HEK293 (cell line): ENCODE results near the gene COL7A1.

ENCODE experiments used
- CTCF ChIA-PET: fragments of 350-600 bp; formaldehyde crosslinking; extraction: SDS; loops from one replicate; lab custom pipeline; 2021; ENCODE audit warnings: antibody characterized with exemption; lab: Yijun Ruan, JAX
- POLR2A ChIA-PET: fragments of 300-600 bp; formaldehyde crosslinking; extraction: SDS; loops from one replicate; lab custom pipeline; 2020; ENCODE audit warnings: antibody characterized with exemption, inconsistent platforms; lab: Yijun Ruan, JAX
- H3K27ac ChIP-seq: fragments of 200-500 bp; sonication (Bioruptor generic); 2 replicates; pipeline ENCODE4 v1.5.1; 2014; ENCODE audit warnings: low read depth, low read length, control low read depth, inconsistent platforms; ENCODE audit errors: extremely low read depth
- H3K36me3 ChIP-seq, 2 experiments: fragments of 200-500 bp in 1 of 2; sonication (Bioruptor generic) in 1 of 2; 1 replicate in 1 of 2; 2 replicates in 1 of 2; pipeline ENCODE4 v1.5.1; 2014 to 2017; ENCODE audit warnings: inconsistent platforms in 2 of 2, low read length in 2 of 2; ENCODE audit not compliant: control insufficient read depth in 2 of 2, insufficient read depth in 1 of 2
- H3K4me1 ChIP-seq: fragments of 200-500 bp; sonication (Bioruptor generic); 2 replicates; pipeline ENCODE4 v1.5.1; 2014; ENCODE audit warnings: mild to moderate bottlenecking, low read length, inconsistent platforms; ENCODE audit not compliant: control insufficient read depth, insufficient read depth
- H3K4me3 ChIP-seq: 2 replicates; pipeline ENCODE4 v1.5.1; 2011; ENCODE audit warnings: low read depth, mild to moderate bottlenecking, control low read depth, low read length, moderate library complexity
- H3K9me3 ChIP-seq: fragments of 200-500 bp; sonication (Bioruptor generic); 2 replicates; pipeline ENCODE4 v1.5.1; 2014; ENCODE audit warnings: low read depth, low read length, inconsistent platforms; ENCODE audit not compliant: control insufficient read depth, insufficient read depth
- GLIS1 ChIP-seq: fragments of 450-650 bp; formaldehyde crosslinking; IDR thresholded peaks from 2 replicates; pipeline ENCODE4 v1.5.1; 2016; ENCODE audit warnings: missing biosample characterization, missing genetic modification characterization
- GLIS2 ChIP-seq: fragments of 450-650 bp; formaldehyde crosslinking; IDR thresholded peaks from 2 replicates; pipeline ENCODE4 v1.5.1; 2016; ENCODE audit warnings: missing biosample characterization, missing genetic modification characterization
- IKZF3 ChIP-seq: fragments of 450-650 bp; IDR thresholded peaks from 2 replicates; pipeline ENCODE4 v1.5.0; 2018; ENCODE audit warnings: missing biosample characterization, mild to moderate bottlenecking, missing genetic modification characterization, moderate library complexity
- KLF1 ChIP-seq: fragments of 450-650 bp; formaldehyde crosslinking; IDR thresholded peaks from 2 replicates; pipeline ENCODE4 v1.5.1; 2016; ENCODE audit warnings: missing biosample characterization, missing genetic modification characterization
- KLF8 ChIP-seq: fragments of 450-650 bp; formaldehyde crosslinking; IDR thresholded peaks from 2 replicates; pipeline ENCODE4 v1.5.1; 2016; ENCODE audit warnings: missing biosample characterization, missing genetic modification characterization
- MYNN ChIP-seq: fragments of 450-650 bp; formaldehyde crosslinking; IDR thresholded peaks from 2 replicates; pipeline ENCODE4 v1.5.1; 2016; ENCODE audit warnings: missing biosample characterization, missing genetic modification characterization, borderline replicate concordance
- PRDM1 ChIP-seq: fragments of 450-650 bp; formaldehyde crosslinking; IDR thresholded peaks from 2 replicates; pipeline ENCODE4; 2016; ENCODE audit warnings: missing biosample characterization, missing genetic modification characterization
- SP7 ChIP-seq: fragments of 450-650 bp; formaldehyde crosslinking; IDR thresholded peaks from 2 replicates; pipeline ENCODE4 v1.5.1; 2016; ENCODE audit warnings: missing biosample characterization, missing genetic modification characterization
- ZBTB10 ChIP-seq: fragments of 450-650 bp; formaldehyde crosslinking; IDR thresholded peaks from 2 replicates; pipeline ENCODE4 v1.5.1; 2016; ENCODE audit warnings: missing biosample characterization, missing genetic modification characterization
- ZBTB26 ChIP-seq: fragments of 450-650 bp; formaldehyde crosslinking; optimal IDR thresholded peaks from 2 replicates; pipeline ENCODE3; 2016; ENCODE audit warnings: missing biosample characterization, mild to moderate bottlenecking, missing genetic modification characterization
- ZBTB6 ChIP-seq: fragments of 450-650 bp; formaldehyde crosslinking; IDR thresholded peaks from 2 replicates; pipeline ENCODE4 v1.5.1; 2017; ENCODE audit warnings: missing biosample characterization, missing genetic modification characterization
- ZEB2 ChIP-seq: fragments of 450-650 bp; formaldehyde crosslinking; IDR thresholded peaks from 2 replicates; pipeline ENCODE4 v1.5.1; 2016; ENCODE audit warnings: missing biosample characterization, missing genetic modification characterization
- ZNF133 ChIP-seq: fragments of 450-650 bp; formaldehyde crosslinking; IDR thresholded peaks from 2 replicates; pipeline ENCODE4 v1.5.1; 2016; ENCODE audit warnings: missing biosample characterization, missing genetic modification characterization
- ZNF16 ChIP-seq: fragments of 450-650 bp; formaldehyde crosslinking; IDR thresholded peaks from 2 replicates; pipeline ENCODE4 v1.5.1; 2016; ENCODE audit warnings: low read depth, missing biosample characterization, missing genetic modification characterization
- ZNF2 ChIP-seq: fragments of 450-650 bp; formaldehyde crosslinking; IDR thresholded peaks from 2 replicates; pipeline ENCODE4 v1.5.1; 2016; ENCODE audit warnings: missing biosample characterization, missing genetic modification characterization
- ZNF391 ChIP-seq: fragments of 450-650 bp; formaldehyde crosslinking; IDR thresholded peaks from 2 replicates; pipeline ENCODE4 v1.5.1; 2016; ENCODE audit warnings: low read depth, missing biosample characterization, missing genetic modification characterization, borderline replicate concordance
- ZNF404 ChIP-seq: fragments of 450-650 bp; formaldehyde crosslinking; IDR thresholded peaks from 2 replicates; pipeline ENCODE4 v1.5.1; 2017; ENCODE audit warnings: missing biosample characterization, missing genetic modification characterization
- ZNF449 ChIP-seq: fragments of 450-650 bp; formaldehyde crosslinking; IDR thresholded peaks from 2 replicates; pipeline ENCODE4 v1.5.1; 2017; ENCODE audit warnings: missing biosample characterization, mild to moderate bottlenecking, missing genetic modification characterization, moderate library complexity
- ZNF501 ChIP-seq: fragments of 450-650 bp; formaldehyde crosslinking; IDR thresholded peaks from 2 replicates; pipeline ENCODE4 v1.5.1; 2016; ENCODE audit warnings: missing biosample characterization, missing genetic modification characterization
- ZNF585B ChIP-seq: fragments of 450-650 bp; formaldehyde crosslinking; IDR thresholded peaks from 2 replicates; pipeline ENCODE4 v1.5.1; 2016; ENCODE audit warnings: missing biosample characterization, missing genetic modification characterization
- ZNF621 ChIP-seq: fragments of 450-650 bp; formaldehyde crosslinking; IDR thresholded peaks from 2 replicates; pipeline ENCODE4 v1.5.1; 2017; ENCODE audit warnings: missing biosample characterization, missing genetic modification characterization
- ZNF623 ChIP-seq: fragments of 450-650 bp; formaldehyde crosslinking; IDR thresholded peaks from 2 replicates; pipeline ENCODE4 v1.5.1; 2016; ENCODE audit warnings: missing biosample characterization, missing genetic modification characterization
- ZSCAN4 ChIP-seq: fragments of 450-650 bp; formaldehyde crosslinking; IDR thresholded peaks from 2 replicates; pipeline ENCODE4 v1.5.1; 2017; ENCODE audit warnings: missing biosample characterization, missing genetic modification characterization
- ZSCAN5A ChIP-seq: fragments of 450-650 bp; formaldehyde crosslinking; IDR thresholded peaks from 2 replicates; pipeline ENCODE4 v1.5.1; 2016; ENCODE audit warnings: missing biosample characterization, missing genetic modification characterization
- ZXDB ChIP-seq: fragments of 450-650 bp; formaldehyde crosslinking; IDR thresholded peaks from 2 replicates; pipeline ENCODE4 v1.5.1; 2016; ENCODE audit warnings: missing biosample characterization, missing genetic modification characterization

Gene COL7A1

GRCh38 chr3:48635222-48636021, 40.3 kb upstream of the COL7A1 start, which contains the start of gene SLC26A6 (continued):
- TF ChIP-seq ZNF501 (peak; percentile 66; the same call in 1 of the 2 replicates), KLF1 (tag by site-specific recombination) (0 out of 2 replicates have a peak, but pooled peaks have one; percentile 8), ZEB2 (tag by site-specific recombination) (peak; percentile 76), ZNF2 (0 out of 2 replicates have a peak, but pooled peaks have one; percentile 35), KLF8 (tag by site-specific recombination) (0 out of 2 replicates have a peak, but pooled peaks have one; percentile 43), ZBTB6 (tag by site-specific recombination) (0 out of 2 replicates have a peak, but pooled peaks have one; percentile 30), ZNF621 (tag by site-specific recombination) (no peak), ZNF623 (tag by site-specific recombination) (no peak), ZBTB26 (peak; percentile 79), ZNF585B (tag by site-specific recombination) (no peak), ZNF449 (tag by site-specific recombination) (peak; percentile 56; the same call in 1 of the 2 replicates), PRDM1 (tag by site-specific recombination) (no peak), GLIS2 (tag by site-specific recombination) (peak; percentile 91), ZNF391 (tag by site-specific recombination) (0 out of 2 replicates have a peak, but pooled peaks have one; percentile 12), ZNF133 (tag by site-specific recombination) (no peak), ZSCAN5A (tag by site-specific recombination) (no peak), SP7 (tag by site-specific recombination) (peak; percentile 21; the same call in 1 of the 2 replicates), IKZF3 (peak; percentile 34; the same call in 1 of the 2 replicates), ZXDB (tag by site-specific recombination) (peak; percentile 26; the same call in 1 of the 2 replicates), ZNF16 (tag by site-specific recombination) (no peak), GLIS1 (tag by site-specific recombination) (peak; percentile 73)

- H3K4me1 ChIP-seq, result no peaks in the 10 kb centered on the region
- H3K36me3 ChIP-seq, result peaks cover 0 to 42% of the 10 kb centered on the region in 2 experiments; a peak in 1 of 3 replicates
- POLR2A ChIA-PET, result interaction anchor here (0.9 to 2.5 kb wide), 11 partner anchors 11 to 78 kb away, joined by 3 to 13 read pairs (median 4); partner anchors contain the start of genes CELSR3, PFKFB4, TMEM89 and UQCRC1
- H3K27ac ChIP-seq, result peak overlapping the region; percentile 55; the same call in 1 of the 2 replicates
- CTCF ChIA-PET, result interaction anchor here (0.5 to 2.7 kb wide), 14 partner anchors 10 to 915 kb away, joined by 3 to 14 read pairs (median 4); partner anchors contain the start of gene CELSR3
- no peaks in the 10 kb centered on the region for H3K9me3 ChIP-seq
- H3K4me3 ChIP-seq, result peak overlapping the region; percentile 75
- no peak for TF ChIP-seq MYNN
- TF ChIP-seq ZBTB10 (tag by site-specific recombination), result peak; percentile 30; the same call in 1 of the 2 replicates
- no peak for TF ChIP-seq ZSCAN4
- TF ChIP-seq ZNF404, result no peak
Observed at GRCh38 chr3:48634661-48635221, 39.6 kb upstream of the COL7A1 start.
